Measurements from ENCODE around the gene CDC42BPG. TPM values are rescaled to one million over a fixed set of nuclear protein-coding genes. Genes with fewer than 3 reads are reported as not detected.

CDC42BPG gene
- total RNA-seq, 3 donors from 2014 or later: 5.9 to 14.9 TPM; not detected in 1

DNA sequence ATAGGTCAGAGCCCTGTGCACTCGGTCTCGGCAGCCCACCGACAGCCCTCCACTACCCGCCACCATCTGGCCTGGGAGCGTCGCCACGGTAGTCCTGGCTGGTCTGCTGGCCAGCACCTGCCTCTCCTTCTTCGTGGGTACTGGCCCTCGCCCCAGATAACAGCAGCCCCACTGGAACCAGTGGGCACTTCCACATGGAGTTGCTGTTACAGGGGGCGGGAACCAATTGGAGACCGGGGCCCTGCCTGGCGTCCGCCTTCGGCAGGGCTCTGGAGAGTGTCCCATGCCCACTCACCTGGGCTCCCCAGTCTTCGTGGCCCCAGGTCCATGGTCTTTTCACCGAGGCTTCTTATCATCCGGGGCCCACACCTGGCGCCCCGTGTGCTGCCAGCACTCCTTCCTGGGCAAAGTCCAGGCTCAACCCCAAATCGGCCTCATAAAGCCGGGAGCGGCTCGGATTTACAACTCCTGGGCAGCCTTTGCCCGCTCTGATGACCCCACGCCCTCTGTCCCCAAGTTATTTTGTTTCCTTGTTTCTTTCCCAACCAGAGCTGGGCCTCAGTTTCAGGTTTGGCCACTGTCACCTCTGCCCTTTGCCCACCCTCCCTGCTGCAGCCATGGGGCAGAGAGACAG is 46.9 kb upstream of the CDC42BPG start:
- Histone ChIP-seq H3K27ac (no peak overlapping the region), H3K4me3 (no peak overlapping the region)
- intact Hi-C loops (cut with DNase I; ENCODE audit: low total_unique reads): no loop called here

DNA sequence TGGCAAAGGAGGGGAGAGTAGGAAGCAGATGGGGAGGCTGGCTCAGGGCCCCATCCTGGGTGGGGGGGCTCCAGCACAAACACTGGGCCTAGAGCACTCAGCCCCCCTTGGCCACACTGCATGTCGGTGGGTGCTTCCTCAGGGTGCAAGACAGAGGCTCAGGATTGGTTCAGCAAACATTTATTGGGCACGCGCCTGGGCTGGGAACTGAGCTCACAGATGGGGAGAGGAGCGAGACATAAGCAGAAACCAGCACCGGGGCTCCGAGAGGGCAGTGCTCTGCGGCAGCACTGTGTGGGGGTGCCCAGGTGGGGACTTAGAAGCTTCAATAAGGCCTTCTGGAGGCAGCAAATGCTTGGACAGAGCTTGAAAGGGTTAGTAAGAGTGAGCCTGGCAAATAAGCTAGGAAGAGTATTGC is 46.1 kb upstream of the CDC42BPG start:
- no peaks in the 10 kb centered on the region for H3K36me3 ChIP-seq
- DNase-seq (ENCODE audit: low spot score in 2 of 2): no peak
- H3K27me3 ChIP-seq: no peaks in the 10 kb centered on the region
- no peak overlapping the region for H3K4me3 ChIP-seq
- intact Hi-C loops (cut with DNase I; ENCODE audit: low total_unique reads): no loop called here
- no peak for TF ChIP-seq POLR2AphosphoS5 (IDR thresholded peaks at IDR 0.05)
- no peak overlapping the region for H3K27ac ChIP-seq
- H3K9me3 ChIP-seq: no peaks in the 10 kb centered on the region
- peaks cover 0 to 4% of the 10 kb centered on the region in 2 donors for H3K4me1 ChIP-seq

More for the DNA sequence above, 46.9 kb upstream of the CDC42BPG start:
- Histone ChIP-seq H3K9me3 (no peaks in the 10 kb centered on the region), H3K27me3 (no peaks in the 10 kb centered on the region), H3K4me1 (peaks cover 0 to 4% of the 10 kb centered on the region in 2 donors), H3K36me3 (no peaks in the 10 kb centered on the region)
- no peak for TF ChIP-seq POLR2A (IDR thresholded peaks at IDR 0.05)
- TF ChIP-seq, protein P1, sequence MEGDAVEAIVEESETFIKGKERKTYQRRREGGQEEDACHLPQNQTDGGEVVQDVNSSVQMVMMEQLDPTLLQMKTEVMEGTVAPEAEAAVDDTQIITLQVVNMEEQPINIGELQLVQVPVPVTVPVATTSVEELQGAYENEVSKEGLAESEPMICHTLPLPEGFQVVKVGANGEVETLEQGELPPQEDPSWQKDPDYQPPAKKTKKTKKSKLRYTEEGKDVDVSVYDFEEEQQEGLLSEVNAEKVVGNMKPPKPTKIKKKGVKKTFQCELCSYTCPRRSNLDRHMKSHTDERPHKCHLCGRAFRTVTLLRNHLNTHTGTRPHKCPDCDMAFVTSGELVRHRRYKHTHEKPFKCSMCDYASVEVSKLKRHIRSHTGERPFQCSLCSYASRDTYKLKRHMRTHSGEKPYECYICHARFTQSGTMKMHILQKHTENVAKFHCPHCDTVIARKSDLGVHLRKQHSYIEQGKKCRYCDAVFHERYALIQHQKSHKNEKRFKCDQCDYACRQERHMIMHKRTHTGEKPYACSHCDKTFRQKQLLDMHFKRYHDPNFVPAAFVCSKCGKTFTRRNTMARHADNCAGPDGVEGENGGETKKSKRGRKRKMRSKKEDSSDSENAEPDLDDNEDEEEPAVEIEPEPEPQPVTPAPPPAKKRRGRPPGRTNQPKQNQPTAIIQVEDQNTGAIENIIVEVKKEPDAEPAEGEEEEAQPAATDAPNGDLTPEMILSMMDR (IDR thresholded peaks at IDR 0.05): no peak
- TF ChIP-seq POLR2AphosphoS5 (IDR thresholded peaks at IDR 0.05): no peak
- DNase-seq (ENCODE audit: low spot score in 2 of 2): no peak

DNA sequence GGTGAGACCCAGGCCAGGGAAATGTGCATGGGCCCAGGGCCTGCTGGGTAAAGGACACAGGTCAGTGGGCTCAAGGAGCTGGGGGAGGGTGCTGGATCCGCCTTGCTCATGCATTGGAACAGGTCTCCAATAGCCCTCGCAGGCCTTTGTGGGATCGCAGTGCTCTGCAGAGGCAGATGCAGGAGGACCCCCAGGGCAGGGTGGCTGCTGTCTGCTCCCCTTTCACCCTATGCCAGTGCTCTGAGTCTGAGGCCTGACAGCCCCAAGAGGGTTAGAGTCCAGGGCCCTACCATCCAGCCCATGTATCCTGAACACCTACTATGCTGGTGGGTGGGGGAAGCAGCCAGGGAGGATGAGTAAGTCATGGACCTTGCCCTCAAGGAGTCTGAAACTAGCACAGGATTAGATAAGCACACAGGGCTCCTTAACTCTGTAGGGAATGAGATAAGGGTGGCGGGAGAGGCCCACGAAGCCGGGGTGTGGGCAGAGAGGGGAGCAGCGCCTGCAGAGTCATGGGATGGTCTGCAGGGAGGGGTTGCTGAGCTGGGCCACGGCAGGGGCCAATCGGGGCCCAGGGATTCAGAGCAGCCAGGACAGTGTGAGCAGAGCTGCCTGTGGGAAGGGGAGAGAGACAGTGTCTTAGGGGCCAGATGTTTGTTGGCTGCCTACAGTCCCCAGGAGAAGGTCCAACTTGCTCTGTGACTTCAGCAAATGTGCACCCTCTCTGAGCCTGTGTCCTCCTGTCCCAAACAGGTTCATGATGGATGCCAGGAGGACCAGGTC is 44.5 kb upstream of the CDC42BPG start:
- H3K9me3 ChIP-seq: no peaks in the 10 kb centered on the region
- TF ChIP-seq, protein P1 (IDR thresholded peaks at IDR 0.05): no peak
- TF ChIP-seq POLR2AphosphoS5 (IDR thresholded peaks at IDR 0.05) (no peak), POLR2A (IDR thresholded peaks at IDR 0.05) (no peak)
- H3K4me1 ChIP-seq: peaks cover 0 to 4% of the 10 kb centered on the region in 2 donors
- intact Hi-C loops (cut with DNase I; ENCODE audit: low total_unique reads): no loop called here
- no peak overlapping the region for H3K4me3 ChIP-seq
- H3K27me3 ChIP-seq: no peaks in the 10 kb centered on the region
- H3K27ac ChIP-seq: no peak overlapping the region
- DNase-seq (ENCODE audit: low spot score in 2 of 2): no peak
- H3K36me3 ChIP-seq: no peaks in the 10 kb centered on the region

DNA sequence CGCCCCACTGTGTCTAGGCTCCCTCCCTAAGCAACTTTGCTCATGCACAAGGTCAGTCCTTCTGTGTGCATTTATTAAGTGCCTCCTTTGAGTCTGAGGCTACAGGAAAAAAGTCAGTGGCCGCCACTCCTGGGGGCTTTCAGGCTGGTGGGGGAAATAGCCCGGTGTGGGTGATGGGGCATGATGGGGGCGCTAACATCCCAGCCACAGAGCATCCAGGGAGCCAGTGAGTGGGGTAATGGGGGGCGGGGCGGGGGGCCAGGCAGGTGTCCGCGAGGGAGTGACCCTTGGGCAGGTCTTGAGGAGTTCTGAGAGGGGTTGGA is 43.9 kb upstream of the CDC42BPG start:
- no peaks in the 10 kb centered on the region for H3K9me3 ChIP-seq
- intact Hi-C loops (cut with DNase I; ENCODE audit: low total_unique reads): no loop called here
- peak overlapping the region in 2 of 3 donors; percentile 32 to 57 for H3K4me3 ChIP-seq
- no peaks in the 10 kb centered on the region for H3K27me3 ChIP-seq
- H3K36me3 ChIP-seq: no peaks in the 10 kb centered on the region
- TF ChIP-seq POLR2A (IDR thresholded peaks at IDR 0.05) (no peak), POLR2AphosphoS5 (IDR thresholded peaks at IDR 0.05) (no peak)
- TF ChIP-seq, protein P1 (IDR thresholded peaks at IDR 0.05): no peak
- no peak for DNase-seq (ENCODE audit: low spot score in 2 of 2)
- peaks cover 0 to 4% of the 10 kb centered on the region in 2 donors for H3K4me1 ChIP-seq
- peak overlapping the region in 1 of 2 donors; percentile 60 for H3K27ac ChIP-seq

DNA sequence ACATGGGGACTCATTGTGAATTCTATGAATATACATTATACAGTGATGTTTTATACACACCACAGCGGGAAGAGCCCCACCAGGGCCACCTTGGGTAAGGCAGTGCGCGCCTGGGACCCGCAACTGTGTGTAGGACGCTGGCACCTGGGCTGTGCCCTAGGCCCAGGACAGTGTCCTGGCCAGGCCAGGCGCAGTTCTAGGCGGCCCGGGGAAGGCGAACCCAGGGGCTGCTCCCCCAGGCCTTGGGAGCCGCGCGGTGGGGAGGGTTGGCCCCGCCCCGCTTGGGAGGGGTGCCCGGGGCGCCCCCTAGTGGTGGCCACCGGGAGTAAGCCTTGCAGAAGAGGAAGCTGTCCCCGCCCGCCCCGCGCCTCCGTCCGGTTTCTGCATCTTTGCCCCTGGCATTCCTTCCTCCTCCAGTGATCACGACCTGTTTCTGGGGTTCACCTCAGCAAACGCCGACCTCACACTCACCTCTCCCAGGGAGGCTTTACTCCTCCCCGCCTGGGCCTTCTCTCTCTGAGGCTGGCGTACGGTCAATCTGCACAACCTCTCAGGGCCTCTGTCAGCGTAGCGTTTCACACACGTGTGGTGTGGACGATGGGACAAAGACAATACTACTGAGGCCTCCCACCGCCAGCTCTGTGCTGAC is 43.4 kb upstream of the CDC42BPG start:
- TF ChIP-seq POLR2AphosphoS5 (IDR thresholded peaks at IDR 0.05): peak in 1 of 3 donors; percentile 40
- TF ChIP-seq, protein P1 (IDR thresholded peaks at IDR 0.05): peak; percentile 92 to 95 (median 92)
- no peak for TF ChIP-seq POLR2A (IDR thresholded peaks at IDR 0.05)
- intact Hi-C loops (cut with DNase I; ENCODE audit: low total_unique reads): no loop called here
- DNase-seq (ENCODE audit: low spot score in 2 of 2): peak; percentile 54 to 83
- Histone ChIP-seq H3K4me1 (peaks cover 0 to 4% of the 10 kb centered on the region in 2 donors), H3K36me3 (no peaks in the 10 kb centered on the region), H3K9me3 (no peaks in the 10 kb centered on the region), H3K27ac (peak overlapping the region; percentile 50 to 60), H3K27me3 (no peaks in the 10 kb centered on the region), H3K4me3 (peak overlapping the region; percentile 14 to 57 (median 32))

Data from breast epithelium (tissue), 4 donors.